ENCODE data around the gene DCPS. TPM values are rescaled to one million over a fixed set of nuclear protein-coding genes. Genes with fewer than 3 reads are reported as not detected.
"Not testable (repeated sequence)": the region's sequence is repeated elsewhere in the genome, so short reads cannot be mapped to it uniquely, and the experiment has no call there.

Gene DCPS, protein sequence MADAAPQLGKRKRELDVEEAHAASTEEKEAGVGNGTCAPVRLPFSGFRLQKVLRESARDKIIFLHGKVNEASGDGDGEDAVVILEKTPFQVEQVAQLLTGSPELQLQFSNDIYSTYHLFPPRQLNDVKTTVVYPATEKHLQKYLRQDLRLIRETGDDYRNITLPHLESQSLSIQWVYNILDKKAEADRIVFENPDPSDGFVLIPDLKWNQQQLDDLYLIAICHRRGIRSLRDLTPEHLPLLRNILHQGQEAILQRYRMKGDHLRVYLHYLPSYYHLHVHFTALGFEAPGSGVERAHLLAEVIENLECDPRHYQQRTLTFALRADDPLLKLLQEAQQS
- total RNA-seq, result 9.2 and 9.4 TPM in 2 replicates

DNA sequence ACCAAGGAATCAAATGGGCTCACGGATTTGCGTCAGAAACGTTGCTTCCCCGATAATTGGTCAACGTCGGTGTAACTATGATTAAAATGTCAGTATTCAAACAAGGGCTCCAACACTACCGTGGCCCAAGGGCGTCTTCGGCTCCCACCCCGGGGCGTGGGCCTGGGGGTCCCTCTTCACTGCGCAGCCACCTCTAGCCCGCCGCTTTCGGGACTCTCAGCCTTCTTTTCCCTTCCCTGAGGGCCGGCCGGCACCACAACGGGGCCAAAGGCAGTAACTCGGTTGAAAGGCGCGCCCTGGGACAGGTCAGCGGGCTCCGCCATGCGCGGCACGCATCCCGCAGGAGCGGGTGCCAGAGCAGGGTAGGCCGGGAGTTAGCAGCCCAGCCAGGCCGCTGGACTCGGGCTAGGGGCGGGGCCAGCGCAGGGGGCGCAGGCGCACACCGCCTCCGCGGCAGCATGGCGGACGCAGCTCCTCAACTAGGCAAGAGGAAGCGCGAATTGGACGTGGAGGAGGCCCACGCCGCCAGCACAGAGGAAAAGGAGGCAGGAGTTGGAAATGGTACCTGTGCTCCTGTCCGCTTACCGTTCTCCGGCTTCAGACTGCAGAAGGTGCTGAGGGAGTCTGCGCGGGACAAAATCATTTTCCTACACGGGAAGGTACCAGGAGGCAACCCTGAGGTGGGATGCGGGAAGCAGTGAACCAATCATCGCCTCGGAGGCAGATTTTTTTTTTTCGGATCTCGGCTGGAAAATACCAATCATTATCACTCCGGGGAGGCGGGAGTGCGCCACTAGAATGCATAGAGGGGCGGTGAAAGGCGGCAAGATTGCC lies at the start of gene DCPS:
DCPS (plus strand) TSS at position 438 of the 834 bp plus-strand sequence; CDS start at position 459, 21 bp downstream.
- peak; percentile 71 for DNase-seq (ENCODE audit: low read depth)

DNA sequence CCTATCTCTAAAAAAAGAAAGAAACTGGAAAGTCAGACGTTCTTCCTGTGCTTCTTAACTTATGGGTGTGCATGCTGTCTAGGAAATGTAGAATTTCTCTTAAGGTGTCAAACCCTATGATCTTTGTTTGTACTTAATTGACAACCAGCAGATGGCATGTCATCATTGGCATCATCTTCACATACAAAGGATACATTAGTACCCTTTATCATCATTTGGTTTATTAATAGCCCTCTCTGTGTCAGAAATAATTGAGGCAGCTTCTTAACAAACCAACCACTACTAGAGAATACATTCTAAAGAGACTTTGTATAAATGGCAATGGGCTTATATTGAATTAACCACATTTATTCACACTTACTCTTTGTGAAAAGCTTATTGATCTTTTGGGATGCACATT lies 49.0 kb upstream of the DCPS start:
- DNase-seq (ENCODE audit: low read depth), result no peak

DNA sequence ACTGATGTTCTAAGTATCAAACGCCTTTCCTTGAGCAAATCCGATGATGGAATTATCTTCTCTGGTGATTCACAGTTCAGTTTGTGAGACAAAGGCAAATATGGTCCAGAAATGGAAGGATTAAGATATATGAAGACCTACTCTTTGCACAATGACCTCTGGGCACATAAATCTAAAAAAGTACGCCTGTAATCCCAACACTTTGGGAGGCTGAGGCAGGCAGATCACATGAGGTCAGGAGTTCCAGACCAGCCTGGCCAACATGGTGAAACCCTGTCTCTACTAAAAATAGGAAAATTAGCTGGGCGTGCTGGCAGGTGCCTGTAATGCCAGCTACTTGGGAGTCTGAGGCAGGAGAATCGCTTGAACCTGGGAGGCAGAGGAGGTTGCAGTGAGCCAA lies 48.4 kb upstream of the DCPS start:
- not testable (repeated sequence) for DNase-seq (ENCODE audit: low read depth)

DNA sequence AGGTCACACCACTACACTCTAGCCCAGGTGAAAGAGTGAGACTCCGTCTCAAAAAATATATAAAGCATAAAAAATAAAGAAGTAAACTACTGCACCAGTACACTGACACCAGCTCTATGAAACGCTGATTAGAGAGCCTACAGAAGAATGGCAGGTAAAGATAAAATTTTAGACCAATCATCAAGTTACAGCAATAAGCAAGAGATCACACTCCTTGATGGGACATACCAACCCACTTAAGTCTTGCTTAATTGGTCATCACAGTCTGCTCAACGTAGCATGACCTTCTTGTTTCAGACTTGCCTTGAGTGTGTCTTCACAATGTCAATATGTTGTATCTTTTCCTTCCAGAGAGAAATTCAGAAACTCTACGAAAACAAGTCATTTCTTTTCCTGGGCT lies 47.6 kb upstream of the DCPS start:
- DNase-seq (ENCODE audit: low read depth), result no peak

DNA sequence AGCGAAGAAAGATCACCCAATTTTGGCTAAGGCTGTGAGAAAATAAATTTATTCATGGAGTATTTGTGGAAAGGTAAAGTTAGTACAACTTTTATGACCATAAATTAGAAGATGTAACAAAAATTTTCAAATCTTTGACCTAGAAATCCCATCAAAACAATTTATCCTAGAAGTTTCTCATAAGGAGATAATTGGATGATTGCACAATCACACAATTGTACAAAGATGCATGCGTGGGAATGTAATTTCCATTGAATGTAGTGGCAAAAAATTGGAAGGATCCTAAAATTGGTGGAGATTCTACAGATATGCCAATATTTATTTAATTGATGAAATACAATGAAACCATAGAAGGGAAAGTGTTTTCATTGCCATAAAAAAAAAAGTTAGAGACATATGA lies 46.7 kb upstream of the DCPS start:
- no peak for DNase-seq (ENCODE audit: low read depth)

DNA sequence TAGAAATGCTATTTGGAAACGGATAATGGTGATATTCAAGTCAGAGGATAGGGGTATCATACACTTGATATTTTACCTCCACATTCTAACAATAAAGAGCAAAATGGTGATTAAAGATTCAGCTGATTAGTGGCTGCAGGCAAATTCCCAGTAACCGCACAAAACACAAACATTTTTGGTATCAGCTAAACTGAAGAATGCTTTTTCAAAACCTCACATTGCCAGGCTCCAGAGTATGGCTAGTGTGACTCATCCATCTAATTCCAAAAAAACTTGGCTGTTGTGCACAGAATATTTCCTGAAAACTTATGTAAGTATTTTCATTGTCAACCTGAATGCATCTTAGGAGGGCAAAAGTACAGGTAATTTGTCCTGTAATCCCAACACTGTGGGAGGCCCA lies 46.1 kb upstream of the DCPS start:
- no peak for DNase-seq (ENCODE audit: low read depth)

DNA sequence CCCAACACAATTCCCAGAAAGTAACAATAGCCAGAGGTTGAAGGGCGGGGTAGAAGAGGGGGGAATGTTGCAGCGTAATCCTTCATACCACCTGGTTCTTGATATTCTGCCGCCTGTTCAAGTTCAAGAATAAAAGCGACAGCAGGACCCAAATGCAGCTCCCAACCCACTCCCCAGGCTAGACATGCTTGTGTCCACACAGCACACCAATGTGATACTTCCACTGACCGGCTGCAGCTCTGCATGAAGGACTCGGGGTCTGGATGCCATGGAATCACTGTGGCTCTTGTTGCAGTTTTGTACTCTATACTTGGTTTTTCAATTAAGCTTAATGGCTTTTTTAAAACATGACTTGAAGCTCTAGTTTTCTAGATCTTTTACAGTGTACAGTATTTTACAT lies 41.6 kb upstream of the DCPS start:
- DNase-seq (ENCODE audit: low read depth), result no peak

DNA sequence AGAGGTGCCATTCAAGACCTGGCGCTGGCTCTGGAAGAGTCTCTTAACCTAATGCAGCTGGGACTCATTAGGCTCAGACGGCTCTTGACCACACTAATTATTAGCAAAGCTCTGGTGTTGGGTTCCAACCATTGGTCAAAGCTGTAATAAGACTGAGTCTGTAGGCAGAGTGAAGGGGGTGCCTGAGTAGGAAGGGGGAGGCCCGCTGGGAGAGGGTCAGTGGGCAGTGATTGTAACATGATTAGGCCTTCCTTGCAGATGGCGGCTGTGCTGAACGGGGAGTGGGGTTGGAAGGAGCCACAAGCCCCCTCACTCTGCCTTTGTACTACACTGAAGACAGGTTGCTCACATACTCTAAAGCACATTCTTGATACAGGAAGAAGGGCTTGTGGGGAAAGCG lies 40.4 kb upstream of the DCPS start:
- DNase-seq (ENCODE audit: low read depth), result no peak

DNA sequence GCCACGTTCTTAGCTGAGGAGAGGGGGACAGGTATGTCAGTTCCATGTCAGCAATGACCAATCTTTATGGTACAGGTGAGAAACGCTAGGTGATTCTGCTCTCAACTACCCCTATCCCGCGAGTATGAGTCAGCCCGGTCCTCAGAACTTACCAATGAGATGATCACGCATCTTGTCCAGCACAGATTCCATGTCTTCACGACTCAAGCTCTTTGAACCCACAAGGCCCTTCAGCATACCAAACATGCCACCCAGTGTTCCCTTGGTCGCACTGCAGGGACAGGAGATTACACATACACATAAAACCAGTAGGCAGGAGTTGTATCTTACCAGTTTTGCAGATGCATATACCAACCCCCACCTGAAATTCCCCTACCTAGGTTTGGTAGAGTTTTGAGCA lies 38.0 kb upstream of the DCPS start:
- no peak for DNase-seq (ENCODE audit: low read depth)

DNA sequence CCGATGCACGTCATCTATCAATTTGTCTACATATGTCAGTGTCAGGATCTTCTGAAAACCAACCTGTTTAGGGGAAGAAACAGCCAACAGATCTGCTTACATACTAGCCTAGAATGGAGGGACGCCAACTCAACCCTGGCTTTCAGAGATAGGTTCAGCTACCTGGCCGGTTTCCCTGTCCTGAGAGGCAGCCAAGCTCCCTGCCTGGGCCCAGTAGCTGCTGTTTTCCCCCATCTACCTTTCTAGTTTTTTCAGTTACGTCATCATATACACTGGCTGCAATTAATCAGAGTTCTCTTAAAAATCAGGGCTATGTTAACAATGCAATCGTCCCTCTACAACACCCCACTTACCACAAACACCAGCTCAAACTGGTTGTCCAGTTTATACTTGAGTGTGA lies 36.2 kb upstream of the DCPS start:
- no peak for DNase-seq (ENCODE audit: low read depth)

DNA sequence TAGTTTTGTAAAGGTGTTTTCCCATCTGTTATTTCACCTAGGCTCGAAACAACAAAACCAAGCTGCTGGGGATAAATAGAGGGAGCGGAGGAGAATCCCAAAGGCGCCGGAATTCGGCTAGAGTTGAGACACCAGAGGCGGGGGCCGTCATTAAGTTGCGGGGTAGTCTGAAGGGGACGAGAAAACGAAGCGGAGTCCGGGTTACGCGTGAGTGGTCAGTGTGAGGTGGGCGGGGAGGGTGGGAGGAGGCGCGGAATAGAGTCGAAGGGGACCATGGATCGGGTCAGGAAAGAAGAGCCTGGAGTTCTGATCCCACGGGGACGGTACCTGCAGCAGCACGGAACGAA lies 35.5 kb upstream of the DCPS start:
- no peak for DNase-seq (ENCODE audit: low read depth)

DNA sequence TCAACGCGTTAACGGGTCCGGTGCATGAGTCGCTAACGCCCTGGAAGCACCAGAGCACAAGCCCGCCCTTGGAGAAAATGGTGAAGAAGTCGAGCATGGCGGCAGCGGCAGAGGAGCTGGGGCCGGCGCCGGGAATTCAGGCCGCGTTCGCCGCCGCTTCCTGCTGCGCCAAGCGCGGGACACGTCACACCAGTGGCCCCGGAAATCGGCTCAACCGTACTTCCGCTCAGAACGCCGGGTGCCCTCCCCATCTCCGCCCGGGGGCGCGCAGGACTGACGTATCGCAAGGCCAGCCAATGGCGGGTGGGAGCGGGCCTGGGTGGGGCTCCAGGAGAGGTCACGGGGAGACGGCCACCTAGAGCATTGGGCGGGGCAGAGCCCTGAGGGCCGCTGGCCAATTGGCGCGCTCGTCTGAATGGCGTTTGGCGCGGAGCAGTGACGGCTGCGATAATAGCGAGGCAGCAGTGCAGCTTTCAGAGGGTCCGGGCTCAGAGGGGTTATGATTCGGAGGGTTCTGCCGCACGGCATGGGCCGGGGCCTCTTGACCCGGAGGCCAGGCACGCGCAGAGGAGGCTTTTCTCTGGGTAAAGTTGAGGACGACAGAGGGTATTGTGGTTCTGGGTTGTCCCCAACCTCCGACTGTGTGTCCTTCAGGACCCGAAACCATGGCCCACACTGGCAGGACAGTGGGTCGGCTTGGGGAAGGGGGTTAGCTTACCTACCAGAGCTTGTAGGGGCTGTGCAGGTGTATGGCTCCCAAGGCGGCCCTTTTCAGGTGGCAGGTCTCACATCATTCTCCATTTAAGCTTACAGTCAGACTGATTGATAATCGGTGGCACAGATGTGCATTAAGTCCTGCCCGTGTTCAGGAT lies 34.9 kb upstream of the DCPS start, which contains the start of the genes FOXRED1 and SRPRA:
FOXRED1 (plus strand) TSS at position 447 of the 872 bp plus-strand sequence; CDS start at position 500, 53 bp downstream.
SRPRA (minus strand) TSS at position 188 of the 872 bp plus-strand sequence; CDS start at position 97, 91 bp downstream.
- peak; percentile 95 for DNase-seq (ENCODE audit: low read depth)

DNA sequence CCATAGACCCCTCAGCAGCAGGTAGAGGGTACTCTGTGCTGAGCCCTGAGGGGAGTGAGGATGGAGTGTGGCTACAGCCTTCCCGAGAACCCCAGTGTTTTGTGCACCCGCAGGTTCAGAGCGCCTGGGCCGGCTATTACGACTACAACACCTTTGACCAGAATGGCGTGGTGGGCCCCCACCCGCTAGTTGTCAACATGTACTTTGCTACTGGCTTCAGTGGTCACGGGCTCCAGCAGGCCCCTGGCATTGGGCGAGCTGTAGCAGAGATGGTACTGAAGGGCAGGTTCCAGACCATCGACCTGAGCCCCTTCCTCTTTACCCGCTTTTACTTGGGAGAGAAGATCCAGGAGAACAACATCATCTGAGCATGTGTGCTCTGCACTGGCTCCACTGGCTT lies 26.5 kb upstream of the DCPS start:
- no peak for DNase-seq (ENCODE audit: low read depth)

DNA sequence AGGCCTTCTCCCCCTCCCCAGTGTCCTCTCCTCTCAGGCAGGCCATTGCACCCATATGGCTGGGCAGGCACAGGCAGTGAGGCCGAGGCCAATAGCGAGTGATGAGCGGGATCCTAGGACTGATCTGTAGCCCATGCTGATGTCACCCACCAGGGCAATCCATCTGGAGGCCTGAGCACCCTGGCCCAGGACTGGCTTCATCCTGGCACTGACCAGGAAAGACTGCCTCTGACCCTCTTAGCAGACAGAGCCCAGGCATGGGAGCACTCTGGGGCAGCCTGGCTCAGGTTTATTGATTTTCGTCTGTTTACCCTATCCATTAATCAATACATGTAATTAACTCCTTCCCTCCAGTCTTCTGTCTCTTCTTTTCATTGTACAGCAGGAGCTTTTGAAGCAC lies 26.1 kb upstream of the DCPS start:
- no peak for DNase-seq (ENCODE audit: low read depth)

DNA sequence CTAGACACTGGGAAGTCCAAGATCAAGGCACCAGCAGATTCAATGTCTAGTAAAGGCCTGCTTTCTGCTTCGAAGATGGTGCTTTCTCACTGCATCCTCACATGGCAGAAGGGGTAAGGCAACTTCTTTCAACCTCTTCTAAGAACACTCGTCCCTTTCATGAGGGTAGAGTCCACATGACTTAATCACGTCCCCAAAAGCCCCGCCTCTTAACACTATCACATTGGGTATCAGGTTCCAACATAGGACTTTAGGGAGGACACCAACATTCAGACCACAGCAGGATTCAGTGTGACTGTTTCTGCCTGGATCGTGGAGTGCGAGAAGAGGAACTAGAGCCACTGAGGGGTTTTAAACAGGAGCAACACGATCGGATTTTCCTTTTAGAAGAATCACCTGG lies 24.7 kb upstream of the DCPS start:
- no peak for DNase-seq (ENCODE audit: low read depth)

DNA sequence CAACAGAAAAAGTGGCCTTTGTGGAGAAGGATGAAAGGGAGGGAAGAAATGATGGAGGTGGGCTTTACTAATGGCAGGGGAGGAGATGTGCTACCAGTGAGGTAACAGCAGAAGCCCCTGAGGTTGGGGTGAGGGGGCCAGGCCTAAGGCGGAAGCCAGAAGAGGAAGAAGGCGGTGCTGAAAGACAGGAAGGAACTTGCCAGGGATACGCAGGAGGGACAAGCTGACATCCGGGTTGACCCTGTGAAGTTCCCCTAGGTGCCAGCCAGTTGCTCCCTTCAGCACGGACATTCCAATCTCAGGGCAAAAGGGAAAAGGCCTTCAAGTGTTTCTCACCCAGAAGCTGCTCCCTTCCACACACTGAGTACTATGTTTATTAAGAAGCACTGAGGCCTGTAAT lies 23.3 kb upstream of the DCPS start:
- no peak for DNase-seq (ENCODE audit: low read depth)

DNA sequence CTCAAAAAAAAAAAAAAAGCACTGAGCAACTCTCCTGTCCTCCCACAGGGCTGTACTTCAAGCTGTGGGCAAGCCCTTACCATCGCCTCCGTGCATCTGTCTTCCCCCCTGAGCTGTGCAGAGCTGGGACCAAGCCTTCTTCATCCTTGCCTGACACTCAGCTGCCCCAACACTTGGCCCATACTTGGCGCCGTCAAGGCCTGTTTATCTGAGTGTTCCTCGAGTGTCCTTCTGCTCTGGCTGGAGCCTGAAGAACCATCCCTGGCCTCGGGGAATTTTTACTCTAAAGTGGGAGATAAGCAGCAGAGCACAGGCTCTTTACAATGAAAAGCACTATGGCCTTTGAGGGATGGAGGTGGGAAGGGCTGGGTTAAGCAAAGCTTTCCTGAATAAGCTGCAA lies 22.6 kb upstream of the DCPS start:
- DNase-seq (ENCODE audit: low read depth), result no peak

DNA sequence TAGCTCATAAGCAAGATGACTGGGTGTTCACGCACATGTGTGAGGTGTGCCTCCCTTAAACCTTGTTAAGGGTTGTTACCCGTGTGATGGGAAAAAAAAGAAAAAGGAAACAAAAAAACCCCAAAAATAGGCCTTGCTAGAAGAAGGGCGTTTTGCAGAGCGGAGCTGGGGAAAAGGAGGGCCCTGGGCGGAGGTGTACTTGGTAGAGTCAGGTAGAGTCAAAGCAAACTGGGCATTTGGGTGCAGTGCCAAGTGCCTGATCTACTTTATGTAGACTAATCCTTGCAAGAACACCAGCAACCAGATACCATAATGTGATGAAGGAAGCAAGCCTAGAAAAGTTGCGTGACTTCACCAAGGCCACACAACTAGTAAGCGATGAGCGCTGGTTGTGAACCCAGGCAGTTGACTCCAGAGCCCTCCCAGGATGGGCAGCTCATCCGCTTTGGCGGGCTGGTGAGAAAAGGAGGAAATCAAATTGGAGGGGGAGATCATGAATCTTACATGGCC lies 22.1 kb upstream of the DCPS start:
- DNase-seq (ENCODE audit: low read depth), result no peak

DNA sequence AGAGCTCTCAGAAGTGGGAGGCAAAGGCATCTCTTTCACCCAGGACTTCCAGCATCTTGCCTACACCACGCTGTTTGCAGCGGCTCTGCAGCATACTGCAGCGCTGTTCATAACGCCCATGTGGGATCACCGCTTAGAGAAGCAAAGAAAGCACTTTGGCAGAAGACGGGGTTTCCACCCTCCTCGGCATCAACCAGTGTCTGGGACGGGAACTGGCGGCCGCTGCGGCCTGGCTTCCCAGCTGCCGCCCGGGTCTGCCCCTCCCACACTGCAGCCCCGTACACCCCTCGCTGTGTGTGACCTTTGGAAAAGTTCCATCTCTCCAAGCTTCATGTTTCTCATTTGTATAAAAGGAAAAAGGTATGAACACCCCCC lies 21.5 kb upstream of the DCPS start:
- no peak for DNase-seq (ENCODE audit: low read depth)

DNA sequence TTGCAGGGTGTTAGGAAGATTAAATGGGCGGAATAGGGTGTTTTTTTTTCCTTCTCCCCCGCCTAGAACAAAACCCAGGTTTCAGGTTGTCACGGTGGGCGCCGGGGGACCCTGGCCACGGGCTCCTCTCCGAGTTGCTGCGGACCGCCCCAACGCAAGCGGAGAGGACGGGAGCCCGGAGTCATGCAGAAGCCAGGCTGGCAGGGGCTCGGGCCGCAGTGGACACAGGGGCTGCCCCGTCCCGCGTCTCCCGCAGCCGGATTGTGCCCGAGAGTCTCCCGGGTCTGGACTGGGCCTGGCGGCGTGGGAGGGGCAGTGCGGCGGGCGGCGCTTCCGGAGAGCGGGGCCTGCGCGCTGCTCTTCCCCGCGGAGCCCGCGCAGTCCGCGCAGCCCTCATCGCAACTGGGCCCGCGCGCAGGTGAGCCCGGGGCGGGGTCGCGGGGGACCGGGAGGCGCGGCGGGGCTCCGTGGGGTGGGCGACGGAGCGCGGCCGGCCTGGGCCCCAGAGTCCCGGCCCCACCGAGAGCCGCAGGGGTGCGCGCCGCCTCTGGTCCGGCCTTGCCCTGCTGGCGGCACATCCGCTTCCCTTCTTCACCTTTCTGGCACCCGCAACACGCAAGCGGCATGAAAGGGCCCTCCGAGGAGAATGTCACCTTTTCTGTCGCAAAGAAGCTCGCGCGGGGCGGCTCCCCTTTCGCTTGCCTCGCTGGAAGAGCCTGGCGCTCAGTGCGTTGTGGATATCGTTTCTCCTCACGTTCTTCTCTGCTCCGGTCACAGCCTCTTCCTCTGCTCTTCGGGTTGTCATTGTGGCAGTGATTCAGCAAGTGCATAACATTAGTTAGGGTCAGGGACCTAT lies 20.9 kb upstream of the DCPS start, which contains the start of gene TIRAP:
TIRAP (plus strand) TSS at position 358 of the 856 bp plus-strand sequence. CDS start 7,802 bp downstream, outside the sequence.
- DNase-seq (ENCODE audit: low read depth), result peak; percentile 61

DNA sequence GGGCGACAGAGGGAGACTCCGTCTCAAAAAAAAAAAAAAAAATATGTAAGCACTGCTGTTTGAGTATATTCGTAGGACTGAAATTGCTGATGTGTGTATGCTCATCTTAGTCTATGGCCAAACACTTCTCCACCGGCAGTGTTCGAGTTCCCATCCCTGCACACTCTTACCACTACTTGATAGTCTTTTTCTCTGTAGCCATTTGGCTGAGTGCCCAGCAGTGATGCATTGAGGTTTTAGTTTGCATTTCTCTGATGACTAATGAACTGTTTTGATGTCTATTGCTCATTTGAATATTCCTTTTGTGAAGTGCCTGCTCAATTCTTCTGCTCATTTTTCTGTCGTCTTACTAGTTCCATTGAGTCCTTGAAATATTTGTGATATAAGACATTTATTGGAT lies 19.0 kb upstream of the DCPS start:
- DNase-seq (ENCODE audit: low read depth), result peak; percentile 95
